OCI-LY7 (cell line): ENCODE results near the gene PSEN1. TPM values are rescaled to one million over a fixed set of nuclear protein-coding genes. Genes with fewer than 3 reads are reported as not detected.

ENCODE experiments used
- BruUV-seq: library from RNA; stranded (reverse); fragments of 400-500 nt; replicated peaks from 2 replicates; lab custom pipeline; 2021; lab: Mats Ljungman, UMichigan
- CTCF ChIA-PET: fragments of 300-600 bp; sonication (Branson Sonifier 250); formaldehyde crosslinking; loops from one replicate; lab custom pipeline; 2022; ENCODE audit warnings: antibody characterized with exemption; ENCODE audit not compliant: unreplicated experiment; lab: Charles Lee
- POLR2A ChIA-PET: fragments of 300-600 bp; sonication (Branson Sonifier 250); formaldehyde crosslinking; loops from one replicate; lab custom pipeline; 2022; ENCODE audit warnings: antibody characterized with exemption; lab: Charles Lee
- DNase-seq: peaks from one replicate; pipeline ENCODE4 v3.0.0-alpha.2; 2015; ENCODE audit warnings: low spot score
- H2AFZ ChIP-seq: fragments of 200-600 bp; sonication (generic), shearing (Covaris generic); 2 replicates; pipeline ENCODE4 v1.6.1; 2014; ENCODE audit warnings: mild to moderate bottlenecking, antibody characterized with exemption, low read length, moderate library complexity
- H3K27ac ChIP-seq: fragments of 200-600 bp; sonication (generic); 2 replicates; pipeline ENCODE4 v1.5.1; 2014; ENCODE audit warnings: mixed run types, low read depth, mild to moderate bottlenecking, moderate library complexity, low read length, inconsistent platforms; ENCODE audit not compliant: poor library complexity, severe bottlenecking
- H3K36me3 ChIP-seq: fragments of 200-600 bp; sonication (generic); 2 replicates; pipeline ENCODE4 v1.6.1; 2014; ENCODE audit warnings: mild to moderate bottlenecking, antibody characterized with exemption, low read length, moderate library complexity, mixed read lengths; ENCODE audit not compliant: insufficient read depth
- H3K4me1 ChIP-seq: fragments of 200-600 bp; sonication (generic); 2 replicates; pipeline ENCODE4 v1.5.1; 2014; ENCODE audit warnings: mild to moderate bottlenecking, low read length; ENCODE audit not compliant: insufficient read depth, poor library complexity, severe bottlenecking
- H3K4me2 ChIP-seq: fragments of 200-600 bp; sonication (generic); 2 replicates; pipeline ENCODE4 v1.6.1; 2014; ENCODE audit warnings: mild to moderate bottlenecking, low read length
- H3K4me3 ChIP-seq: fragments of 200-600 bp; sonication (generic); 2 replicates; pipeline ENCODE4 v1.5.1; 2014; ENCODE audit warnings: mild to moderate bottlenecking, low read depth, low read length; ENCODE audit not compliant: poor library complexity, severe bottlenecking
- H3K79me2 ChIP-seq: fragments of 200-600 bp; sonication (generic); 2 replicates; pipeline ENCODE4 v1.6.1; 2016; ENCODE audit warnings: low read depth, mild to moderate bottlenecking, low read length, moderate library complexity, mixed read lengths; ENCODE audit not compliant: insufficient read depth
- H3K9me2 ChIP-seq: fragments of 200-600 bp; sonication (generic); 2 replicates; pipeline ENCODE4 v1.6.1; 2016; ENCODE audit warnings: mild to moderate bottlenecking, low read length, mixed read lengths; ENCODE audit not compliant: insufficient read depth
- H3K9me3 ChIP-seq: fragments of 200-600 bp; sonication (generic); 2 replicates; pipeline ENCODE4 v1.6.1; 2014; ENCODE audit warnings: mild to moderate bottlenecking, mixed run types, low read length, mixed read lengths
- H4K20me1 ChIP-seq: fragments of 200-600 bp; sonication (generic); 2 replicates; pipeline ENCODE4 v1.6.1; 2014; ENCODE audit warnings: mild to moderate bottlenecking, antibody characterized with exemption, low read length, moderate library complexity, mixed read lengths; ENCODE audit not compliant: insufficient read depth
- CTCF ChIP-seq: fragments of 200-600 bp; sonication (generic); conservative IDR thresholded peaks from 2 replicates; pipeline ENCODE4 v1.5.1; 2014; ENCODE audit warnings: mild to moderate bottlenecking, antibody characterized with exemption, low read length, moderate library complexity, mixed read lengths
- EZH2phosphoT487 ChIP-seq: fragments of 200-600 bp; sonication (generic); IDR thresholded peaks from 2 replicates; pipeline ENCODE4 v1.6.1; 2018; ENCODE audit warnings: low read depth, borderline replicate concordance, mild to moderate bottlenecking, mixed run types, antibody characterized with exemption, low read length, moderate library complexity, mixed read lengths
- intact Hi-C: fragments of 100-400 bp; cut with micrococcal nuclease; formaldehyde crosslinking; loops from one replicate; pipeline ENCODE4 v1.10.0; 2022; ENCODE audit not compliant: unreplicated experiment
- total RNA-seq, 2 experiments: library from RNA; depleted of rRNA in 1 of 2; stranded (reverse); fragments of >200 nt in 1 of 2; shearing (Covaris generic) in 1 of 2; gene quantifications; 2 replicates each; pipeline ENCODE4 v1.2.3, GENCODE V29; 2014 to 2022

The PSEN1 gene
- total RNA-seq, 2 experiments from 2014 or later = 24.4 to 28.0 TPM

GRCh38 chr14:73125746-73126145 lies 10.6 kb upstream of the PSEN1 start:
- Histone ChIP-seq H2AFZ (no peak overlapping the region), H3K27ac (no peak overlapping the region), H3K9me2 (no peaks in the 10 kb centered on the region), H3K79me2 (no peaks in the 10 kb centered on the region), H3K9me3 (no peaks in the 10 kb centered on the region), H3K4me3 (no peak overlapping the region), H4K20me1 (no peaks in the 10 kb centered on the region), H3K36me3 (peaks cover 55% of the 10 kb centered on the region), H3K4me2 (no peak overlapping the region), H3K4me1 (no peaks in the 10 kb centered on the region)
- DNase-seq = no peak
- BruUV-seq = no TSS peak
- ChIA-PET CTCF (no interaction called here), POLR2A (interaction anchor here (0.6 kb wide), 1 partner anchor 78 kb away, joined by 3 read pairs; no protein-coding TSS in a partner anchor)
- intact Hi-C loops = no loop called here
- TF ChIP-seq EZH2phosphoT487 = no peak
- TF ChIP-seq CTCF = no peak

DNA sequence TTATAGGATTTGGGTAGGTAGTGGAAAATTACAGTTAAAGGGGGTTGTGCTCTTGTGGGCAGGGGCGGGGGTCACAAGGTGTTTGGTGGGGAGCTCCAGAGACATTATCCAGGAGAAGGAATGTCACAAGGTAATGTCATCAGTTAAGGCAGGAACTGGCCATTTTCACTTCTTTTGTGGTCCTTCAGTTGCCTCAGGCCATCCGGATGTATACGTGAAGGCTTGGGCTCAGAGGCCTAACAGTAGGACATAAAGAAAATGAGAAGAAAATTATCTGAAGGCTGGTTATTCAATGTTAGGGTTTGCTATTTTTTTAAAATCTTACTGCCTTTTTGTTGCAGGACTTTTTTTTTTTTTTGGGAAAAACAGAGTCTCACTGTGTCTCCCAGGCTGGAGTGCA lies 2.5 kb upstream of the PSEN1 start:
- DNase-seq = peak; percentile 6
- Histone ChIP-seq H3K4me1 (peaks cover 13% of the 10 kb centered on the region), H3K79me2 (peaks cover 17% of the 10 kb centered on the region), H2AFZ (no peak overlapping the region), H3K27ac (no peak overlapping the region), H3K4me3 (no peak overlapping the region), H3K9me3 (peaks cover 5% of the 10 kb centered on the region; the same call in 1 of the 2 replicates), H3K4me2 (no peak overlapping the region), H3K9me2 (no peaks in the 10 kb centered on the region), H4K20me1 (no peaks in the 10 kb centered on the region), H3K36me3 (no peaks in the 10 kb centered on the region)
- ChIA-PET POLR2A (no interaction called here), CTCF (no interaction called here)
- TF ChIP-seq EZH2phosphoT487 (no peak), CTCF (no peak)
- intact Hi-C loops = no loop called here
- no TSS peak for BruUV-seq

DNA sequence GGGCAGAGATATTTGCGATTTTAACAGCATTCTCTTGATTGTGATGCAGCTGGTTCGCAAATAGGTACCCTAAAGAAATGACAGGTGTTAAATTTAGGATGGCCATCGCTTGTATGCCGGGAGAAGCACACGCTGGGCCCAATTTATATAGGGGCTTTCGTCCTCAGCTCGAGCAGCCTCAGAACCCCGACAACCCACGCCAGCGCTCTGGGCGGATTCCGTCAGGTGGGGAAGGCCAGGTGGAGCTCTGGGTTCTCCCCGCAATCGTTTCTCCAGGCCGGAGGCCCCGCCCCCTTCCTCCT lies 271 bp upstream of the PSEN1 start:
- Histone ChIP-seq H3K4me2 (peak overlapping the region; percentile 66), H4K20me1 (no peaks in the 10 kb centered on the region), H3K27ac (peak overlapping the region; percentile 80), H2AFZ (peak overlapping the region; percentile 98), H3K9me3 (peaks cover 5% of the 10 kb centered on the region; the same call in 1 of the 2 replicates), H3K4me3 (peak overlapping the region; percentile 87), H3K4me1 (peaks cover 13% of the 10 kb centered on the region), H3K36me3 (no peaks in the 10 kb centered on the region), H3K79me2 (peaks cover 32% of the 10 kb centered on the region), H3K9me2 (no peaks in the 10 kb centered on the region)
- ChIA-PET POLR2A (interaction anchor here (0.5 to 2.9 kb wide), 10 partner anchors 11 to 546 kb away, joined by 3 to 14 read pairs (median 3); partner anchors contain the start of gene RBM25), CTCF (interaction anchor here (0.6 kb wide), 1 partner anchor 187 kb away, joined by 3 read pairs; no protein-coding TSS in a partner anchor)
- no peak for DNase-seq
- intact Hi-C loops = no loop called here
- no peak for TF ChIP-seq CTCF
- BruUV-seq = no TSS peak
